ENCODE measurements around the gene MTHFD2L. TPM values are rescaled to one million over a fixed set of nuclear protein-coding genes. Genes with fewer than 3 reads are reported as not detected.

Gene MTHFD2L
- total and polyA plus RNA-seq, 10 donors = 7.8 to 19.7 (median 13.3) TPM

DNA sequence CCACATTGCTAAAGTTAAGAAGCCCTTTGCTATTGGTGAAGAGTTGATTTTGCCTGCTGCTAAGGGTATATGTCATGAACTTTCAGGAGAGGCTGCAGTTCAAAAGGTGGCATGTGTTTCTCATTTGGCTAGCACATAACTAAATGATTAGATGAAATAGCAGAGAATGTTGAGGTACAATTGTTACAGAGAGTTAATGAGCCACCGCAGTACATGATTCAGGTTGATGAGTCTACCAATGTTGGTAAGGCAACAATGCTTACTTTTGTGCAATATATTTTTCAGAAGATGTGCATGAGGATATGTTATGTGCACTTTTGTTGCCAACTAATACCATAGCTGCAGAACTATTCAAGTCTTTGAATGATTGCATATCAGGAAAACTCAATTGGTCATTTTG, 37.8 kb upstream of the MTHFD2L start:
- H3K4me3 ChIP-seq = no peak overlapping the region
- no peak for TF ChIP-seq CTCF (IDR thresholded peaks at IDR 0.05 in 8 of 11, conservative IDR thresholded peaks at IDR 0.05 in 3 of 11)
- no peak for TF ChIP-seq POLR2AphosphoS5 (IDR thresholded peaks at IDR 0.05)
- TF ChIP-seq POLR2A (IDR thresholded peaks at IDR 0.05) = no peak
- intact Hi-C loops (cut with DNase I; ENCODE audit: low total_unique reads) = no loop called here
- H3K36me3 ChIP-seq = no peaks in the 10 kb centered on the region
- WGBS, 5 donors = 95 to 100% (median 98%) methylated on average over 1 of the region's 1 CpG
- peaks cover 0 to 11% (median 3%) of the 10 kb centered on the region in 6 donors for H3K4me1 ChIP-seq
- no peaks in the 10 kb centered on the region for H3K27me3 ChIP-seq (replicated peaks in 1 of 7)
- peaks cover 0 to 8% (median 0%) of the 10 kb centered on the region in 8 donors for H3K9me3 ChIP-seq
- DNase-seq = no peak
- H3K27ac ChIP-seq = no peak overlapping the region

DNA sequence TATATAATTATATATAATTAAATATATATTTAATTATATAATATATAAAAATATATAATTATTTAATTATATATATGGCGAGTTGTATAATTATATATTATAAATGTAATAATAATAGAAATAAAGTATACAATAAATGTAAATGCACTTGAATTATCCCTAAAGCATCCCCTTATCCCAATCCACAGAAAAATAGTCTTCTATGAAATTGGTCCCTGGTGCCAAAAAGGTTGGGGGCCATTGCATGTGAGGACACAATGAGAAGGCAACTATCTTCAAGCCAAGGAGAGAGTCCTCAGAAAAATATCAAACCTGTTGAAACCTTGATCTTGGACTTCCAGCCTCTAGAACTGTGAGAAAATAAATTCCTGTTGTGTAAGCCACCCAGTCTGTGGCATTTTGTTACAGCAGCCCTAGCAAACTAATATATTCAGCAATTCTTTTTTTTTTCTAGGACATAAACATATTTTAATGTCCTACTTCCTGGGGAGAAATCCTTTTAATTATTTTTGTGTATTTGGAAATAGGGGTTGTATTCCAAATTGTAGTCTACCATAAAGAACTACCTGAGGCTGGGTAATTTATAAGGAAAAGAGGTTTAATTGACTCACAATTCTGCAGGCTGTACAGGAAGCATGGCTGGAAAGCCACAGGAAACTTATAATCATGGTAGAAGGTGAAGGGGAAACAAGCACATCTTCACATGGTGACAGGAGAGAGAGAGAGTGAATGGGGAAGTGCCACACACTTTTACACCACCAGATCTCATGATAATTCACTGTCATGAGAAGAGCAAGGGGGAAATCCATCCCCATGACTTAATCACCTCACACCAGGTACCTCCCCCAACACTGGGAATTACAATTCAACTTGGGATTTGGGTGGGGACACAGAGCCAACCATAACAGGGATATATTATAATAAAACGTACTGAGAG, 36.0 kb upstream of the MTHFD2L start:
- H3K36me3 ChIP-seq = no peaks in the 10 kb centered on the region
- 86 to 92% (median 88%) methylated on average over 2 of the region's 2 CpGs for WGBS, 5 donors
- no peaks in the 10 kb centered on the region for H3K27me3 ChIP-seq (replicated peaks in 1 of 7)
- no peak overlapping the region for H3K27ac ChIP-seq
- H3K9me3 ChIP-seq = peaks cover 0 to 8% (median 0%) of the 10 kb centered on the region in 8 donors
- intact Hi-C loops (cut with DNase I; ENCODE audit: low total_unique reads) = no loop called here
- H3K4me1 ChIP-seq = peaks cover 0 to 7% (median 2%) of the 10 kb centered on the region in 6 donors
- no peak for DNase-seq
- TF ChIP-seq CTCF (IDR thresholded peaks at IDR 0.05 in 8 of 11, conservative IDR thresholded peaks at IDR 0.05 in 3 of 11) (no peak), POLR2AphosphoS5 (IDR thresholded peaks at IDR 0.05) (no peak), POLR2A (IDR thresholded peaks at IDR 0.05) (no peak)
- no peak overlapping the region for H3K4me3 ChIP-seq

GRCh38 chr4:74123065-74123728, 34.7 kb upstream of the MTHFD2L start:
- TF ChIP-seq POLR2AphosphoS5 (IDR thresholded peaks at IDR 0.05) = no peak
- no peak for TF ChIP-seq POLR2A (IDR thresholded peaks at IDR 0.05)
- TF ChIP-seq CTCF (IDR thresholded peaks at IDR 0.05 in 8 of 11, conservative IDR thresholded peaks at IDR 0.05 in 3 of 11) = no peak
- Histone ChIP-seq H3K9me3 (peaks cover 0 to 8% (median 0%) of the 10 kb centered on the region in 8 donors), H3K4me3 (no peak overlapping the region), H3K27ac (no peak overlapping the region), H3K36me3 (no peaks in the 10 kb centered on the region), H3K4me1 (no peaks in the 10 kb centered on the region), H3K27me3 (replicated peaks in 1 of 7) (no peaks in the 10 kb centered on the region)
- no peak for DNase-seq
- WGBS, 5 donors = 92 to 98% (median 94%) methylated on average over 1 of the region's 1 CpG
- intact Hi-C loops (cut with DNase I; ENCODE audit: low total_unique reads) = no loop called here

- no peak for DNase-seq
- Histone ChIP-seq H3K4me1 (no peaks in the 10 kb centered on the region), H3K27me3 (replicated peaks in 1 of 7) (no peaks in the 10 kb centered on the region), H3K4me3 (no peak overlapping the region), H3K36me3 (no peaks in the 10 kb centered on the region), H3K27ac (no peak overlapping the region), H3K9me3 (peaks cover 0 to 8% (median 0%) of the 10 kb centered on the region in 8 donors)
- TF ChIP-seq CTCF (IDR thresholded peaks at IDR 0.05 in 8 of 11, conservative IDR thresholded peaks at IDR 0.05 in 3 of 11) (no peak), POLR2A (IDR thresholded peaks at IDR 0.05) (no peak), POLR2AphosphoS5 (IDR thresholded peaks at IDR 0.05) (no peak)
- WGBS, 5 donors = 89 to 96% (median 93%) methylated on average over 1 of the region's 1 CpG
- intact Hi-C loops (cut with DNase I; ENCODE audit: low total_unique reads) = no loop called here
These were observed 32.9 kb upstream of the MTHFD2L start for GRCh38 chr4:74125029-74125428.

Data from spleen (tissue), 11 donors.